ENCODE data around the gene GRAP2.

The GRAP2 gene

GRCh38 chr22:39984746-39985145 is 83.9 kb downstream of the GRAP2 start:
- no peak overlapping the region for H3K27ac ChIP-seq (ENCODE audit: low read depth, low read length)
- H3K27me3 ChIP-seq (ENCODE audit: control insufficient read depth, low read length), result peaks cover 27% of the 10 kb centered on the region
- no peaks in the 10 kb centered on the region for H3K9me3 ChIP-seq (ENCODE audit: control insufficient read depth, insufficient read depth, low read length)
- no peak for TF ChIP-seq CTCF (IDR thresholded peaks at IDR 0.05; ENCODE audit: low read depth, low read length, poor library complexity, severe bottlenecking)
- TF ChIP-seq EZH2phosphoT487 (IDR thresholded peaks at IDR 0.05; ENCODE audit: borderline replicate concordance, low read length), result no peak
- no peaks in the 10 kb centered on the region for H3K36me3 ChIP-seq (ENCODE audit: control insufficient read depth, low read length)
- H3K4me3 ChIP-seq (ENCODE audit: low read length), result no peak overlapping the region
- H4K20me1 ChIP-seq (ENCODE audit: control insufficient read depth, insufficient read depth, low read depth, low read length), result no peaks in the 10 kb centered on the region
- H3F3A ChIP-seq (ENCODE audit: control insufficient read depth, insufficient read depth), result no peaks in the 10 kb centered on the region
- H3K79me2 ChIP-seq (ENCODE audit: control insufficient read depth, low read length), result no peaks in the 10 kb centered on the region
- no peaks in the 10 kb centered on the region for H3K4me1 ChIP-seq (ENCODE audit: control insufficient read depth, low read length)
- H3K9me2 ChIP-seq (replicated peaks; ENCODE audit: control insufficient read depth, low read length), result no peaks in the 10 kb centered on the region
- no peak overlapping the region for H3K4me2 ChIP-seq (ENCODE audit: low read length)

DNA sequence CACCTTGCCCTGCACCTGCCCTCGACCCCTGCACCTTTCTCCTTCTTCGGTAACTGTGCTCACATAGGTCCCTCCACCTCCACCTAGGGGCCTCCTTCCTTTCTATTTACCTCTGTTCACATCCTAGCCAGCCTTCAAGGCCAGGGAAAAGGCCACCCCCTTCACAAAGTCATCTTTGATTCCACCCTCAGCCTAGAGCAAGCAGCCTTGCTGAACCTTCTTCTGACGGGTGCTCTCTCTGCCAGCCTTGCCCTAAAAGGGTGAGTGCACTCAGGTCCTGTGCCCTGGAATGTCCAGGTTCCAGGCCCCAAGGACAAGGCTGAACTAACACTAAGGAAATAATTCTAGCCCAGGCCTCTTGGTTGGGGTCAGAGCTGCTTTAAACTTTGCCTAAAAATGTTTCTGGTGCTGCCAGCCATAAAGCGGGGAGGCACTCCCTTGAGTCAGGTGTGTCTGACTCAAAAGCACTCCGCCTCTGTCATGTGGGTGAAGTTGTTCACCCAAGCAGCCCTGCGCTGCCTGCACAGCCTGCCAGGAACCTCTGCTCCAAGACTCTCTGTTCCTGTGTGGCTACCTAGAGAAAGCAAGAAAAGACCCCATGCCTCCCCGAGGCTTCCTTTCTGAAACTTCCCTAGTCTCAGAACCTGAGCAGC is 84.6 kb downstream of the GRAP2 start:
- no peaks in the 10 kb centered on the region for H3F3A ChIP-seq (ENCODE audit: control insufficient read depth, insufficient read depth)
- H3K4me2 ChIP-seq (ENCODE audit: low read length), result no peak overlapping the region
- no peaks in the 10 kb centered on the region for H3K9me3 ChIP-seq (ENCODE audit: control insufficient read depth, insufficient read depth, low read length)
- H3K4me3 ChIP-seq (ENCODE audit: low read length), result no peak overlapping the region
- H3K27ac ChIP-seq (ENCODE audit: low read depth, low read length), result no peak overlapping the region
- H3K27me3 ChIP-seq (ENCODE audit: control insufficient read depth, low read length), result peaks cover 26% of the 10 kb centered on the region
- no peaks in the 10 kb centered on the region for H3K79me2 ChIP-seq (ENCODE audit: control insufficient read depth, low read length)
- no peaks in the 10 kb centered on the region for H3K36me3 ChIP-seq (ENCODE audit: control insufficient read depth, low read length)
- H3K4me1 ChIP-seq (ENCODE audit: control insufficient read depth, low read length), result no peaks in the 10 kb centered on the region
- no peaks in the 10 kb centered on the region for H4K20me1 ChIP-seq (ENCODE audit: control insufficient read depth, insufficient read depth, low read depth, low read length)
- no peak for TF ChIP-seq EZH2phosphoT487 (IDR thresholded peaks at IDR 0.05; ENCODE audit: borderline replicate concordance, low read length)
- no peak for TF ChIP-seq CTCF (IDR thresholded peaks at IDR 0.05; ENCODE audit: low read depth, low read length, poor library complexity, severe bottlenecking)
- no peaks in the 10 kb centered on the region for H3K9me2 ChIP-seq (replicated peaks; ENCODE audit: control insufficient read depth, low read length)

- Histone ChIP-seq H3K79me2 (ENCODE audit: control insufficient read depth, low read length) (no peaks in the 10 kb centered on the region), H3K27me3 (ENCODE audit: control insufficient read depth, low read length) (peaks cover 27% of the 10 kb centered on the region), H4K20me1 (ENCODE audit: control insufficient read depth, insufficient read depth, low read depth, low read length) (no peaks in the 10 kb centered on the region), H3K4me1 (ENCODE audit: control insufficient read depth, low read length) (no peaks in the 10 kb centered on the region), H3F3A (ENCODE audit: control insufficient read depth, insufficient read depth) (no peaks in the 10 kb centered on the region), H3K4me3 (ENCODE audit: low read length) (no peak overlapping the region), H3K27ac (ENCODE audit: low read depth, low read length) (no peak overlapping the region), H3K36me3 (ENCODE audit: control insufficient read depth, low read length) (no peaks in the 10 kb centered on the region), H3K9me3 (ENCODE audit: control insufficient read depth, insufficient read depth, low read length) (no peaks in the 10 kb centered on the region), H3K4me2 (ENCODE audit: low read length) (no peak overlapping the region), H3K9me2 (replicated peaks; ENCODE audit: control insufficient read depth, low read length) (no peaks in the 10 kb centered on the region)
- TF ChIP-seq EZH2phosphoT487 (IDR thresholded peaks at IDR 0.05; ENCODE audit: borderline replicate concordance, low read length), result no peak
- no peak for TF ChIP-seq CTCF (IDR thresholded peaks at IDR 0.05; ENCODE audit: low read depth, low read length, poor library complexity, severe bottlenecking)
Measured at GRCh38 chr22:39988386-39989114, 87.7 kb downstream of the GRAP2 start.
